Brain pericyte (primary cell): ENCODE measurements around the gene VCL.
"Not testable (repeated sequence)": the region's sequence is repeated elsewhere in the genome, so short reads cannot be mapped to it uniquely, and the experiment has no call there.

Experiments used
- DNase-seq: peaks from one replicate; pipeline ENCODE4 v3.0.0-alpha.2; 2012; ENCODE audit warnings: low read depth, low spot score

The VCL gene

DNA sequence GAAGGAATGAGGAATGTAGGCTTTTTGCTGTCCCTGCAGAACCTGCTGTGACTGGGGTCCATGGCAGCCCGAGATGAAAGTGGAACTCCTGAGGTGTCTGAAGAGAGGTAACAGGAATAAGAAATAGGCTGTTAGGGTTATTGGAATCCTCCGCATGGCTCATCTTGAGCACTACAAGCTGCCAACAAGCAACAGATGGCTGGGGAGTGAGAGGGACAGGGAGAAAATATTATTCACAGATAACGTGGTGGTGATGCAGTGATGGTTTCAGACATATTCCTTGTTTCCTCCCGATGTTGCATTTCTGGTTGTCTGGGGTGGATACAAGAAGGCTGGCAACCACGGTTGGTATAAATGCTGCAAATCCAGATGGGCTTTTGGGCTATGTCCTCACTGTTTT is 106.6 kb downstream of the VCL start:
- DNase-seq: no peak

DNA sequence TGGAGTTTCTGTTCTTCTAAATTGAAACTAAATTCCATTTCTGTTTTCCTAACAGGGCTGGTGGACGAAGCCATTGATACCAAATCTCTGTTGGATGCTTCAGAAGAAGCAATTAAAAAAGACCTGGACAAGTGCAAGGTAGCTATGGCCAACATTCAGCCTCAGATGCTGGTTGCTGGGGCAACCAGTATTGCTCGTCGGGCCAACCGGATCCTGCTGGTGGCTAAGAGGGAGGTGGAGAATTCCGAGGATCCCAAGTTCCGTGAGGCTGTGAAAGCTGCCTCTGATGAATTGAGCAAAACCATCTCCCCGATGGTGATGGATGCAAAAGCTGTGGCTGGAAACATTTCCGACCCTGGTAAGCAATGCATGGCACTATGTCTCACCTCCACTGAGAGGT is 107.1 kb downstream of the VCL start:
- no peak for DNase-seq

DNA sequence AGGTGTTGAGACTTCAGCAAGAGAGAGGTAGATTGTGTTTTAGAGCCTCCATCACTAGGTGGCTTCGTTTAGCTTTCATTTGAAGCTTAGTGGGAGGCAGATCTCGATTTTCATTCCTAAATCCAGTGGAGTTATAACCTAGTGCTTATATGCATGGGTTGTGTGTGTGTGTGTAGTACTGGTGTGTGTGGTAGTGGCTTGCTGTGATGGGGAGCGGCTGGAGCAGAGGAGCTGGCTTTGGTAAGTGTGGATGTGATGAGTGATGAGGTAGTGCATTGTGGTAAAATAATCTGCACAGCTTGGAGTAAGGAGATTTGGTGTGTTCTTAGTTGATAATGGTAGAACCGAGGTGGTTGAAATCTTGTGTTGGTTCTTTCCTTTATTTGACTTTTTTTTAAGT is 109.5 kb downstream of the VCL start:
- DNase-seq: no peak

DNA sequence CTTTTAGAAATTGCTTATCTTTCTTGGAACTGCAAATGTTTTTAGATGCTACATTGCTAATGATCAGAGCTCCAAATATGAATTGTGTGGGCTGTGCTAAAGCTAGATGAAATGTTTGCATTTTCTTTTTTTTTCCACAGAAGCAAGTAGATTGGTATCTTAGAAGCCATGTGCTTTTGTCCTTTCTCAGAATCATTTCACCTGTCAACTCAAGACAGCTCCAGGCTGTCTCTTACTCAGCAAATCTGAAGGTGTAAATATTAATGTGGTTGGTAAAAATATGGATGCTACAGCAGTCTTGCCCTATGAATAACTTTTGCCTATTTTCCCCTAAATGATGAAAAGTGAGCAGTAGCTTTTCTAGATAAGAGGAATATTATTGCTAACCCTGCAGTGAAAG is 111.5 kb downstream of the VCL start:
- DNase-seq: no peak

DNA sequence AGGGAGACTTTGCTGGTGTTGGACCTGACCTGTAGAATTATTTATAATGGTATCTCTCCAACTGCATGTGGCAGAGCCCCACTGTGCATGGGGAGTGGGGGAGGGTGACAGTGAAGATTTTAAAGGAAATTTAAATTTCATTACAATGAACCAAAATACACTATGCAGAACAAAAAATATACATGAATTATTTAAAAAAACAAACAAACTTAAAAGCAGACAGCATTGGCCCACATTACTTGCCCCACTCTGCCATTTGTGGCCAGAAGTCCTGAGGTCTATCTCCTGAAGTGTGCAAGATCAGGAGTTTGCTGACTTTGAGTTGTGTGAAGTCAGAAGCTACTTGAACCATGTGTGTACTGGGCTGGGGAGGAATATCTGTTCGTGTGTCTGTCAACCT is 112.2 kb downstream of the VCL start:
- DNase-seq: no peak

DNA sequence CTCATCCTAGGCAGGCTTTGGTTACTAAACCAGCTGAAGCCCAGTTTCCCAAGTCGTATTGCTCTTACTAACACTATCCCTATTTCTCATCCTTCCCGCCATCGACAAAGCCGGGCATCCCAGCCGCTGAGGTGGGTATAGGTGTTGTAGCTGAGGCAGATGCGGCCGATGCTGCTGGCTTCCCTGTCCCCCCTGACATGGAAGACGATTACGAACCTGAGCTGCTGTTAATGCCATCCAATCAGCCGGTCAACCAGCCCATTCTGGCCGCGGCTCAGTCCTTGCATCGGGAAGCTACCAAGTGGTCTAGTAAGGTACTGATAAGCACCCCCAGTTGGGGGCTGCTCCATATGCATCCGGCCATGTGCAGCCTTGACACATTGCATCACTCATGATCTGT is 113.9 kb downstream of the VCL start:
- DNase-seq: no peak

DNA sequence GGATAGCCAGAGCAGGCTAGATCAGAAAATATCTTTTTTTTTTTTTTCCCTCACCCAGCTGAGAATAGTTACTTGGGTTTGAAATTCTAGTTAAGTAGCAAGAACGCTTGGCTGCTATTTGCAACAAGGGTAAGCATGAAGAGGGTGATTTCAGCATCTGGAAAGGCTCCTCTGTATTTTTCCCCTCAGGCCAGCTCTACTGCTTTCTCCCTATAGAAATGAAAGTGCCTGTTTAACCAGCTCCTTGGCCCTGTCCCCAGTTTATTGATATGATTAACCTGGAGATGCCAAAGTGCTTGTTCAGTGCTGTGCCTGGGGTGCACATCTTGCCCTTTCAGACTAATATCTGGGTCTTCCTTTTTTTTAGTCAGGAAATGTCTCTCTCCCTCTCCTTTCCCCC is 115.6 kb downstream of the VCL start:
- no peak for DNase-seq

DNA sequence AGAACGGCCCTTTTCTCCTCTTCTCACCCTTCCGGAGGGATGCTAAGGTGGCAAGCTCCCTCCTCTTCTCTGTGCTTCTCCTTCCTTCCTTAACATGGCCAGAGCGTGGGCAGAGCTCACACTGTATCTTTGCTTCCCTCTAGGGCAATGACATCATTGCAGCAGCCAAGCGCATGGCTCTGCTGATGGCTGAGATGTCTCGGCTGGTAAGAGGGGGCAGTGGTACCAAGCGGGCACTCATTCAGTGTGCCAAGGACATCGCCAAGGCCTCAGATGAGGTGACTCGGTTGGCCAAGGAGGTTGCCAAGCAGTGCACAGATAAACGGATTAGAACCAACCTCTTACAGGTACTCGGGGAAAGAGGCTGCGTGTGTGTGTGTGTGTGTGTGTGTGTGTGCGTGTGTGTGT is 116.1 kb downstream of the VCL start:
- DNase-seq: no peak

DNA sequence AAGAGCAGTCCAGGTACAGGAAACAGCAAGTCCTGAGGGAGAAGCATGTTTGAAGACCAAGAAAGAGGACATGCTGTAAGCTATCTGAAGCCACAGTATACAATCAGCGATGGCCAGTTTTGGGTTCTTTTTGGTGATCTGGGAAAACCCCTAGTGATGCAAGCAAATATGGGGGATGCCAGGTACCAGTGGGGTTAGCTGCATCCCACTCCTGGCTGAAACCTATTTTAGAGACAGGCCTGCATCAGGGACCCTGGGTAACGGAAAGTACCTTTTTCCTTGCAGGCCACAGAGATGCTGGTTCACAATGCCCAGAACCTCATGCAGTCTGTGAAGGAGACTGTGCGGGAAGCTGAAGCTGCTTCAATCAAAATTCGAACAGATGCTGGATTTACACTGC is 119.8 kb downstream of the VCL start:
- no peak for DNase-seq

DNA sequence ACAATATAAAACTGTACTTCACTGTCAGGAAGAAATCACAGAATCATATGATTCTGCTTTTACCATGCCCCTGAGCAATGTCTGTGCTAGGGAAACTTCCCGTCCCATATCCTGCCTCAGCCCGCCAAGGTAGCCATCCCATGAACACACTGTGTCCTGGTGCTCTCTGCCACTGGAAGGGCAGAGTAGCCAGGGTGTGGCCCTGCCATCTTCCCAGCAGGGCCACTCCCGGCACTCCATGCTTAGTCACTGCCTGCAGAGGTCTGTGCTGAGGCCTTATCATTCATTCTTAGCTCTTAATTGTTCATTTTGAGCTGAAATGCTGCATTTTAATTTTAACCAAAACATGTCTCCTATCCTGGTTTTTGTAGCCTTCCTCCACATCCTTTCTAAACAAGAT is 120.9 kb downstream of the VCL start:
- no peak for DNase-seq

DNA sequence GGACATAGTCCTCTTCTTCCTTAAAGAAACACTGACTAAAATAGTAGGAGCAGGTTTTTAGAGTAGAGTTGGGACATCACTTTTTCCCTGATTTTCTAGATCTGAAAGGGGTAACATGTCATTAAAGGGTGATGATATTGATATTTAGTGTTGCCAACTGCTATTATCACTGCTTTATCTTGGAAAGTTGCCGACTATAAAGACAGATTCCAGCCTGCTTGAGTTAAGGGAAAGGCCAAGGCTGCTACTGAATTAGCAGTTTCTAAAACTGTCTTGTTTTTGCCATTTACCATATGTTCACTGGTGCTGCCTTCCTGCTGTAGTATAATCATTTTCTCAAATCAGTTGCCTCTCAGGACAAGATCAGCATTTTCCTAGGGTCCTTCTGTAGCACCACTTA is 123.0 kb downstream of the VCL start:
- DNase-seq: no peak

DNA sequence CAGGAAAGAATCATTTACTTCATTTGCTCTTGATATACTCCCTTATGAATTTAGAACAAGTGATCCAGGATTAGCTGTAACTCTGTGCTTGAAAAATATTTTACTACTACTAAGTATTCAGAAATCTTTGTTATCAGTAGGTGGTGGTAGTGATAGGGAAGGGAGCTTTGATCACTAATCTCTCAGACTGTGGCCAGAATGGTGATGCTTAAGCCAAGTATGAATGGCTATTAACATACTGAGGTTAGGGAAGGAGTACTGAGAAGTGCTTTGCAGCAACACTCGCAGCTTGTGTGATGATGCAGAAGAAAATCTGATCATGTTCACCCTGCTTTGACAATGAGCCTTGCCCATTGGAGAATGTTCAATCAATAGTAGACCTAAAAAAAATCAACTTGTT is 123.5 kb downstream of the VCL start:
- DNase-seq: no peak

DNA sequence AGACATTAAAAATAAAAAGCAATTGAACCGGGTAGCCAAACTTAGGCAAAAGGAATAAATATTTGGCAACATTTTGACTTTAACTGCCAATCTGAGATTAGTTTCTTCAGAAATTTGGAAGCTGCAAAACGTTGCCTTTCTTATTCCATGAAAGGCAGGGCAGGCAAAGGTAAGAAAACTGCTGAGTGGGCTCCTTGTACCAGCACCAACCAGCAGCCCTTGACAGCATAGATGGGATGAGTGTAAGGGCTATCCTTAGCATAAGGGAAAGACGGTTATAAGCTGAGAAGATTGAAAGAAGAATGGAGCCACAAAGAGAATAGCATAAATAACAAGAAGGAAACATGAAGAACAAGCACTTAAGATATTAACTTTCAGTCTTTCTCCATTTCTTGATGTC is 124.1 kb downstream of the VCL start:
- DNase-seq: no peak

DNA sequence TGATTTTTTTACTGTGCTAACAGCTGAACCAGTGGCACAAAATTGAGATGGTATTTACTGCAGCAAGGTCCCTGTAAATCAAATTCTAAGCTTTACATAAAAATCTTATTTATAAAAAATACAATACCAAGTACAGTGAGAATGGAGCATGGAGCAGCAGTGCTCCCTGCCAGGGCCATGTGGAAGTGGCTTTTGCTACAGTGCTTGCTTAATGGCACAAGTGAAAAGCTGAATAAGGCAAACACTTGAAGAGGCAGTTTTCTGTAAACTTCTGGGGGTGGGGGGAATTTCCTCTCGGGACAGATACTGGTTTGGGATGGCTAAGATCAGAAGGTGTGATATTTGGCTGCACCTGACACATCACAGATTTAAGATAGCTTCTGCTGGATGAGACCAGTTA is 125.2 kb downstream of the VCL start:
- no peak for DNase-seq

DNA sequence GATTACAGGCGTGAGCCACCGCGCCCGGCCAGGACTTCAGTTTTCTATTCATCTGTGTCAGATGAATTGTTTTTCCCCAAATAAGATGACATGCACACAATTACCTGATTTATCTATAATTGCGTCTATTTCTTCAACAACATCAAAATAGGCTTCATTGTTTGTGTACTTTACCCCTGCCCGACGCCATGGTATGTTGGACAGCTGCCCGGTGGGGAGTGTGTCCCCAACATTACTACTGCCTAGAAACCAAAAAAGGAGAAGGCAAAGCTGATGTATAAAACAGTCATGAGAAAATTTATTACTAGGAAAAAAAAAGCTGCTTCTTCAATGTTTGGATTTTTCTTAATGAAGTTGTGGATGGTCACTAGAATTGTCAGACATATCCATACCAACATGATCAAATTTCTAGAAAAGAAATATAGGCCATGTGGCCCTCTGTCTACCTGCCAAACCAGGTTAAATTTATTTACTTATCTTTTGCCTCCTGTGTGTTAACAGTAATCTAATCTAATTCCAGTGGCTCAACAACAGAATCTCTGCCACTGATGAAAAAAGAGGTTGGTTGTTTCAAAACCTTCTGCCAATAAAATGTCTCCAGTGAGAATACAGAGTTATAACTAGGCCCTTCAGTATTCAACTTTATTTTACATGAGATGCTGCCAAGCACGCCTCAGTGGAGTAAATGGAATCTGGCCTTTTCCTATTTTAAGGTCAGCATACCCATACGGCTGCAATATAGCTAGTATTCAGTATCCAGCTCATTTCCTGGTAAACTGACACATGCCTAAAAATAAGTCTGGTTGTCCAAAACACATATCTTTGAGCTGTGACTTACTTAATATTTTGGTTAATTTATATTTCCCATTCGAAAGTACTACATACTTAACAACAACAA is 136.3 kb downstream of the VCL start:
- DNase-seq: no peak

DNA sequence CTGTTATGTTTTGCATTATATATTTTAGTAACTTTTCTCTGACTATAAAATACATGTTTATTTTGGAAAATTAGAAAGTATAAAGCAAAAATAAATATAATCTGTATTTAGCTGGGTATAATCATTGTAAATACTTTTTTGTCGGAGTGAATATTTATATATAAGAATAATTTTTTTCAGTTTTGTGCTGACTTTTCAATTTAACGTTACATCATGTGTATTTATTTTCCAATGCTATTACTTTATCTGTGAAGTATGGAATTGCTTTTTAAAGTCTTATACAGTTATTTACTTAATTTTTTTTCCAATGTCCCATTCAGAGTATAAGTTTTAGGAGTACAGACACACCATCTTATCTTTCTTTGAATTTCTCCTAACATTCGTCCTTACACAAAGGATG is 137.5 kb downstream of the VCL start:
- no peak for DNase-seq

DNA sequence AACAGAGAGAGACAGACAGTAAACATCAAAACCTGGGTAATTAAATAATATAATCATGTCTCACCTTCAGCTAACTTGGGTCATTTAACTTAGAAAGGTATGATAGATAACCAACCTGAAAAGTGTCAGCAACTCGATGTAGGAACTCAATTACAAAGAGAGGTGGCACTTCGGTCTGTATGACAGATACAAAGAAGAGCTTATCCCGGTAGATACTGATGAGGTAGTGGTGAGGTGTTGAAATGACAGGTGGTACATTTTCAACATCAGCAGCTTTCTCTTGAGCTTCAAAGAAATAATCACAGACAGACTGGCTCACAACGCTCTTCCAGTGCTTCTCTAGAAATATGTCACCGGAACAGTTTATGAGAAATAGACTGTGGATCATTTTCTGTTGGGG is 140.1 kb downstream of the VCL start:
- DNase-seq: no peak

DNA sequence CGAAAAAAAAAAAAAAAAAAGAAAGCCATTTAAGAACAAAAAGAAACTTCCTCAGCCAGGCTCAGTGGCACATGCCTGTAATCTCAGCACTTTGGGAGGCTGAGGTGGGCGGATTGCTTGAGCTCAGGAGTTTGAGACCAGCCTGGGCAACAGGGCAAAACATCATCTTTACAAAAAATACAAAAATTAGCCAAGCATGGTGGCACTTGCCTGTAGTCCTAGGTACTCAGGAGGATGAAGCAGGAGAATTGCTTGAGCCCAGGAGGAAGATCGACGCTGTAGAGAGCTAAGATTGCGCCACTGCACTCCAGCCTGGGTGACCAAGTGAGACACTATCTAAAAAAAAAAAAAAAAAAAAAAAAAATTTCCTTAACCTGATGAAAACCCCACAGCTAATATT is 140.7 kb downstream of the VCL start:
- not testable (repeated sequence) for DNase-seq

DNA sequence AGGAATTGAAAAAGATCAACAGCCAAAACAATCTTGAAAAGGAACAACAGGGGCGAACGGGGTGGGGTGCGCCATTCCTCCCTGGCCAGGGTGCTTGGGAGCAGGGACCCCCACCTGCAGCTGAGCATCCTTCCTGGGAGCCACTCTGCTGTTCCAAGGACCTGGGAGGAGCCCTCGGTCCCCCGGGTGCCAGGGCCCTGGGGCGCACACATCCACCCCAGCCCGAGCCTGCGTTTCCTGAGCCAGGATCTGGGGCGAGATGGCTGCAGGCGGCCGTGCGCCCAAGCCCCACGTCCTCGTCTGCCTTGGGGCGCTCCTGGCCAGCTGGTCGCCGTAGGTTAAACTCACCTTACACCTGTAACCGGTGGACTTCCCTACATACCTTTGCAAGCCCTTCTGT is 142.1 kb downstream of the VCL start:
- no peak for DNase-seq

DNA sequence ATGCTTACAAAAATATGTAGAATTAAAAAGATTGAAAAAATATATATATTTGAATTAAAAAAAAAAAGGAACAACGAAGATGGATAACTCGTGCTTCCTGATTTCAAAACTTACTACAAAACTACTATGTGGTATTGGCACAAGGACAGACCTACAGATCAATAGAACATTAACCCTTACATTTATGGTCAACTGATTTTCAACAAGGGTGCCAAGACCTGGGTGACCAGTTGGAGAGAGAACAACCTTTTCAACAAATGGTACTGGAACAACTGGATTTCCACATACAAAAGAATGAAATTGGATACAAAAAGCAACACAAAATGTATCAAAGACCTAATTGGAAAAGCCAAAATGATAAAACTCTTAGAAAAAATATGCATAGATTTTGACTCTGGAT is 142.6 kb downstream of the VCL start:
- no peak for DNase-seq

DNA sequence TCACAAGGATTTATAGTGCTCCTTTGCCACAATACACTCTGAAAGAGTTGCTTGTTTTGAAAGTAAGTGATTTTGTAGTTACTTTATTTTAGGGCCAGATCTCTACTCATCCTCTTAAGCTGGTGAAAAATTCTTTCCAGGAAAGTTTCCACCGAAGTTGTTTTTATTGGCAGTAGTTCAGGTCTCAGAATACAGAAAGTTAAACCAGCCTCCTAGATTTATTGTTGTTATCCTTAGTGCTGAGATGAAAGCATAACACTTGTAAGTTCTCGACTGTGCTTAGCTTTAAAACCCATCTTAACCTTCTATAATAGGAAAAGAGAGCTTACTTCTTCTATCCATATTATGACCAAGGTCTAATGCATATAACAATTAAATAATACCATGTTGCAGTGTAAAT is 147.2 kb downstream of the VCL start:
- peak; percentile 74 for DNase-seq

DNA sequence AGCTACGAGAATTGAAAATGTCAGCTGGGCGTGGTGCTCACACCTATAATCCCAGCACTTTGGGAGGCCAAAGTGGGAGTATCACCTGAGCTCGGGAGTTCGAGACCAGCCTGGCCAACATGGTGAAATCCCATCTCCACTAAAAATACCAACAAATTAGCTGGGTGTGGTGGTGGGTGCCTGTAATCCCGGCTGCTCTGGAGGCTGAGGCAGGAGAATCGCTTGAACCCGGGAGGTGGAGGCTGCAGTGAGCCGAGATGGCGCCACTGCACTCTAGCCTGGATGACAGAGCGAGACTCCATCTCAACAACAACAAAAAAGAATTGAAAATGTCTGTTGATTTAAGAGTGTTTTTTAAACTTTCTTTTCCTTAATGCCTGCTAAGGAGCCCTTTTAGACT is 149.1 kb downstream of the VCL start:
- not testable (repeated sequence) for DNase-seq

DNA sequence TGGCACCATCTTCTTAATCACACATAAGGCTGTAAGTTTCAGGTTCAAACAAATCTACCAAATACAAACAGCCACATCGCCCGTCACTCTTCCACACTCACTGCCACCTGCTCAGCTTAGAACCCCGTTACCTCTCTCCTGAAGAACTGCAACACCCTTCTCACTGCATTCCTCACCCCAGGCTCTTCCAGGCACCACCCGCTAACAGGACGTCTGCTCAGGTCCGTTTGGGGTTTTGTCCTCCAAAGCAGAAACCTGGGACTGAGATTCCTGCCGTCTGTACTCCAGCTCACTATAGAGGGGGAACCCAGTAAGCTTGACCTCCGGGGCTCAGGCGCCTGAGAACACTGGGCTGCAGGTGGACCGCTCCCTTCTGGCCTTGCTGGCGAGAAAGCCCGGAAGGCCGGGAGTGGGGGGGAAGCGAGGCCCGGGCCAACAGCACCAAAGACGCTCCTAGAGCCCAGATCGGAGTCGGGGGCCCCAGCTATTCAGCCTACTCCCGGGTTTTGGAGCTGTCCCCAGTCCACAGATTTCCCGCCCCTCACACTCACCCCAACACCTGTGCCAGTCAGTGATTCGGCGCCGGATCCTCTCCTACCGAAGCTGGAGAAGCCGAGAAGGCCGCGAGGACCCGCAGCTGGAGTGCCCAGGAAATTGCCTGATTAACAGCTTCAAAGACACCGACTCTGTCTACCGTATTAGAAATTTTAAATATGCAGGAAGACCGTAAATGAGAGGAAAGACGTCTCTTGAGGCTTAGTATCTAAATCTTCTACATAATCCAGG is 152.5 kb downstream of the VCL start, which contains the start of gene AP3M1:
Gene AP3M1, minus strand, starts transcription at position 625 of the 786 bp plus-strand sequence. CDS start 12,449 bp downstream, outside the sequence.
- no peak for DNase-seq
